GM12892 (cell line): ENCODE results near the gene METTL24.

Experiments used
- POLR2A ChIP-seq: IDR thresholded peaks from 2 replicates; pipeline ENCODE4 v1.6.1; 2011; ENCODE audit warnings: low read depth, low read length, control low read depth
- POLR2AphosphoS5 ChIP-seq: IDR thresholded peaks from 2 replicates; pipeline ENCODE4 v1.6.1; 2011; ENCODE audit warnings: low read depth, low read length, control low read depth

GRCh38 chr6:110359556-110359955 lies 1.4 kb upstream of the METTL24 start:
- TF ChIP-seq POLR2A, result no peak
- TF ChIP-seq POLR2AphosphoS5, result no peak
